K562 (cell line): ENCODE results near the gene ZNF451. TPM values are rescaled to one million over a fixed set of nuclear protein-coding genes. Genes with fewer than 3 reads are reported as not detected.

Experiments used
- ARID1B ChIP-seq: fragments of 450-650 bp; IDR thresholded peaks from 2 replicates; pipeline ENCODE4 v1.6.1; 2016; ENCODE audit warnings: antibody characterized with exemption, mild to moderate bottlenecking, inconsistent platforms
- CBX1 ChIP-seq: sonication (generic); IDR thresholded peaks from 2 replicates; pipeline ENCODE4 v1.6.1; 2016; ENCODE audit warnings: antibody characterized with exemption, low read depth, mild to moderate bottlenecking
- CBX2 ChIP-seq: fragments of 200-600 bp; sonication (generic); IDR thresholded peaks from one replicate; pipeline ENCODE4 v1.6.1; 2012; ENCODE audit warnings: mild to moderate bottlenecking, low read length, inconsistent platforms; ENCODE audit not compliant: insufficient read depth, poor library complexity, severe bottlenecking
- RBM15 ChIP-seq: fragments of 200-400 bp; formaldehyde crosslinking; IDR thresholded peaks from 2 replicates; pipeline ENCODE4 v1.6.1; 2018; ENCODE audit warnings: mild to moderate bottlenecking, low read length, moderate library complexity; ENCODE audit not compliant: insufficient read depth
- RBM34 ChIP-seq: fragments of 200-400 bp; formaldehyde crosslinking; IDR thresholded peaks from 2 replicates; pipeline ENCODE4 v1.6.1; 2018; ENCODE audit warnings: low read length, borderline replicate concordance; ENCODE audit not compliant: insufficient read depth
- SUPT5H ChIP-seq: fragments of 450-650 bp; IDR thresholded peaks from 2 replicates; pipeline ENCODE4 v1.6.1; 2016
- TCF3 ChIP-seq: sonication (generic); formaldehyde crosslinking; IDR thresholded peaks from 2 replicates; pipeline ENCODE4 v1.4.0; 2020; ENCODE audit warnings: mild to moderate bottlenecking, missing genetic modification reagents
- ZNF785 ChIP-seq: fragments of 250-450 bp; sonication (Bioruptor Pico); IDR thresholded peaks from 2 replicates; pipeline ENCODE4 v1.4.0; 2020; ENCODE audit warnings: mild to moderate bottlenecking
- polyA plus RNA-seq, 8 experiments: library from polyadenylated mRNA; depleted of rRNA in 4 of 8; stranded (reverse) in 5 of 8; unstranded in 3 of 8; fragments of >200 nt; fragmentation: Nextera tagmentation in 2 of 8; fragmentation: Illumina TruSeq in 1 of 8; extraction: Ambion mirVana in 2 of 8; extraction: Trizol in 1 of 8; gene quantifications; 2 replicates each; pipeline versions ENCODE4 v1.2.1 to v1.2.3, GENCODE V29; 2011 to 2014; ENCODE audit warnings: inconsistent platforms in 1 of 8, missing spikeins in 1 of 8
- total RNA-seq, 7 experiments: library from RNA; depleted of rRNA in 6 of 7; stranded (reverse); fragments of >200 nt in 6 of 7; fragmentation: Illumina TruSeq in 2 of 7; extraction: Trizol in 2 of 7; gene quantifications; 2 replicates each; pipeline versions ENCODE4 v1.2.1 to v1.2.3, GENCODE V29; 2011 to 2021; ENCODE audit warnings: low replicate concordance in 1 of 7
- TF ChIP-seq, protein P1 (sequence below): fragments of 250-450 bp; sonication (Bioruptor Pico); IDR thresholded peaks from 2 replicates; pipeline ENCODE4 v1.5.0; 2021; ENCODE audit warnings: mild to moderate bottlenecking, moderate library complexity
- TF ChIP-seq, protein P2 (sequence below), 2 experiments: fragments of 450-650 bp in 1 of 2; sonication (generic) in 1 of 2; formaldehyde crosslinking; conservative IDR thresholded peaks; 2 replicates each; pipeline versions ENCODE4 v1.4.0 to v1.8.1; 2020 to 2022; ENCODE audit warnings: mild to moderate bottlenecking in 1 of 2, missing genetic modification reagents in 1 of 2
- TF ChIP-seq, protein P3 (sequence below): sonication (generic); formaldehyde crosslinking; IDR thresholded peaks from 2 replicates; pipeline ENCODE4 v1.8.0; 2022; ENCODE audit warnings: mild to moderate bottlenecking, low read depth, missing genetic modification reagents
- TF ChIP-seq, protein P4 (sequence below), 2 experiments: fragments of 450-650 bp; IDR thresholded peaks; 2 replicates each; pipeline ENCODE4 v1.6.1; 2016; ENCODE audit warnings: mild to moderate bottlenecking in 2 of 2, borderline replicate concordance in 1 of 2, low read depth in 1 of 2, moderate library complexity in 1 of 2

ZNF451 gene
- total and polyA plus RNA-seq, 9 of the 15 experiments (the other 6 are each of a cell fraction or from before 2014, with no cell fraction given), result 16.1 to 74.3 (median 38.3) TPM

DNA sequence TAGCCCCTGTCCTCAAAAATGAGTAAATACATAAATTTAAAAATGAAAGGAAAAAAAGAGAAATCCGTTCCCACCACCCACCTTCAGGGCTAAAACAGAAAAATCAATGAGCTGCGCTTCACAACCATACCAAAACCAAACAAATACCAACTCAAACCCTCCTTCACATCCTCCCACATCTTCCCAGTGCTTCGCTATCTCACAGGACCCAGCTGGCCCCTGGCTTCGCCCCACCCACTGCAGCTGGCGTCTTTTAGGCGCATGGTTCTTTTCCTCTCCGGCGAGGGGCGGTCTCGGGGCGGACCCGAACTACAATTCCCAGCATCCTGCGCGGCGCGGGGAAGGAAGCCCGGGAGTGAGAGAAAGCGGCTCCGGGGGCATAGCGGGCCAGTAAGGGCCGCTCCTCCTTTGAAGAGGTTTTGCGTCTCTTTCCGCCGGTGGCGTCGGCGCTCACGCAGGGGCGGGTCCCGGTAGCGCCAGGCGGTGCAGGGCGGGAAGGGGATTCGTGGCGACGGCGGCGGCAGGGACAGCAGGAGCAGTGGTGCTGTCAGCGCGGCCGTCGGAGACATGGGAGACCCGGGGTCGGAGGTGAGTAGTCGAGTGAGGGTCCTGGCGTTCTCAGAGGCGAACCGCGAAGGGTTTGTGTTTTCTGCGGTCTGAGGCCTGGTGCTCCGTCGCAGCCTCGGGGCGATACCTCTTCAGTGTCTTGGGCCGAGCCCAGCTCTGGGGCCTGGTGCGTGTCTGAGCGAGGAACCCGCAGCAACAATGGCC lies at the start of gene ZNF451 (continued):
- TF ChIP-seq, protein P1, sequence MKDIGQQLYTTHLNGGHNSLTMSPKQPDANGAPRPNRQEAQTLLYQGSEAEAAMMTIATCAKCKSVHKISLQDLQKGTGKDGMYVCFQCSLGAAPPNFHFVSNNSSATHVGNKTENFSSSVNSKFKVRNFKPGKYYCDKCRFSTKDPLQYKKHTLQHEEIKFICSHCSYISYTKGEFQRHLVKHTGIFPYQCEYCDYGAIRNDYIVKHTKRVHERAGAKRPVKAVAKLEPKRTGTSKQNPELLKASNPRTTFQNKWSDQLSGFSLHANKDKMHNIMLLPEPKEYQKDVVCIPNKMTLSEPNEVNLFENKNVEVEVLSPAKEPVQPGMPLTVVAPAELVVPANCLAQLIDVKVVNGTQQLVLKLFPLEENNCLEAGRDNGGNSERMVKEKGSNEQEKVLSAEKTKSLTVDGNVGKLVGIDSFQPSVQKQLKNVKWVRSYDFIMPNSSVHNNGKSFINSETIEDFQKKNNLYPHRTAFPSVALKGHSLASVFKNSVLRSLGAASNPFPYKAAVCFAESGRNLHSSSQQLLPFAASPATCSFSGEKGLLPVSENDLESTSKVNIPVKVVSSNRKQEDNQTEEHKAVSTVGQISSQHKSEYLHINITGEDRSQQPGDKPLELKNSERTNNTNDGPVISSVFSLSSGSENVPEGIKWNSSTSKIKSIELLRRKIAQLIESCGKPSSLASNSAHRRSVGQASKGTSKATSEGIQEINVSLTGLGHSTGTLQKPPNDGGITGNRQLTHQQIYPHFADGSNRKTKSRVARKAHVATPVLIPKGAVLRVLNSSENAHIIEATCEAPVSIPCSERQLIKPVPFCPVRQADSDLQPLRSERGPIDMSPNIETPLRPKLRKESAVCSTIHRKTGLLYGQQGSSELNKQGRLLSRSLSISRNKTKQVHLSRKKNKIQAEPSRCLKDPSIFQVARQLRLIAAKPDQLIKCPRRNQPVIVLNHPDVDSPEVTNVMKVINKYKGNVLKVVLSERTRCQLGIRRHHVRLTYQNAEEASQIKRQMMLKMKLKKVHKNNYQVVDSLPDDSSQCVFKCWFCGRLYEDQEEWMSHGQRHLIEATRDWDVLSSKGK (CRISPR knock-in tag), result no peak
- no peak for TF ChIP-seq RBM15
- TF ChIP-seq, protein P2, sequence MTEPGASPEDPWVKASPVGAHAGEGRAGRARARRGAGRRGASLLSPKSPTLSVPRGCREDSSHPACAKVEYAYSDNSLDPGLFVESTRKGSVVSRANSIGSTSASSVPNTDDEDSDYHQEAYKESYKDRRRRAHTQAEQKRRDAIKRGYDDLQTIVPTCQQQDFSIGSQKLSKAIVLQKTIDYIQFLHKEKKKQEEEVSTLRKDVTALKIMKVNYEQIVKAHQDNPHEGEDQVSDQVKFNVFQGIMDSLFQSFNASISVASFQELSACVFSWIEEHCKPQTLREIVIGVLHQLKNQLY (CRISPR knock-in tag; conservative IDR thresholded peaks at IDR 0.05), result no peak
- peak; percentile 96 for TF ChIP-seq ARID1B
- peak; percentile 91 for TF ChIP-seq SUPT5H
- TF ChIP-seq, protein P3, sequence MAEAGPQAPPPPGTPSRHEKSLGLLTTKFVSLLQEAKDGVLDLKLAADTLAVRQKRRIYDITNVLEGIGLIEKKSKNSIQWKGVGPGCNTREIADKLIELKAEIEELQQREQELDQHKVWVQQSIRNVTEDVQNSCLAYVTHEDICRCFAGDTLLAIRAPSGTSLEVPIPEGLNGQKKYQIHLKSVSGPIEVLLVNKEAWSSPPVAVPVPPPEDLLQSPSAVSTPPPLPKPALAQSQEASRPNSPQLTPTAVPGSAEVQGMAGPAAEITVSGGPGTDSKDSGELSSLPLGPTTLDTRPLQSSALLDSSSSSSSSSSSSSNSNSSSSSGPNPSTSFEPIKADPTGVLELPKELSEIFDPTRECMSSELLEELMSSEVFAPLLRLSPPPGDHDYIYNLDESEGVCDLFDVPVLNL (CRISPR knock-in tag), result peak; percentile 81; the same call in 1 of the 2 replicates
- TF ChIP-seq, protein P4, sequence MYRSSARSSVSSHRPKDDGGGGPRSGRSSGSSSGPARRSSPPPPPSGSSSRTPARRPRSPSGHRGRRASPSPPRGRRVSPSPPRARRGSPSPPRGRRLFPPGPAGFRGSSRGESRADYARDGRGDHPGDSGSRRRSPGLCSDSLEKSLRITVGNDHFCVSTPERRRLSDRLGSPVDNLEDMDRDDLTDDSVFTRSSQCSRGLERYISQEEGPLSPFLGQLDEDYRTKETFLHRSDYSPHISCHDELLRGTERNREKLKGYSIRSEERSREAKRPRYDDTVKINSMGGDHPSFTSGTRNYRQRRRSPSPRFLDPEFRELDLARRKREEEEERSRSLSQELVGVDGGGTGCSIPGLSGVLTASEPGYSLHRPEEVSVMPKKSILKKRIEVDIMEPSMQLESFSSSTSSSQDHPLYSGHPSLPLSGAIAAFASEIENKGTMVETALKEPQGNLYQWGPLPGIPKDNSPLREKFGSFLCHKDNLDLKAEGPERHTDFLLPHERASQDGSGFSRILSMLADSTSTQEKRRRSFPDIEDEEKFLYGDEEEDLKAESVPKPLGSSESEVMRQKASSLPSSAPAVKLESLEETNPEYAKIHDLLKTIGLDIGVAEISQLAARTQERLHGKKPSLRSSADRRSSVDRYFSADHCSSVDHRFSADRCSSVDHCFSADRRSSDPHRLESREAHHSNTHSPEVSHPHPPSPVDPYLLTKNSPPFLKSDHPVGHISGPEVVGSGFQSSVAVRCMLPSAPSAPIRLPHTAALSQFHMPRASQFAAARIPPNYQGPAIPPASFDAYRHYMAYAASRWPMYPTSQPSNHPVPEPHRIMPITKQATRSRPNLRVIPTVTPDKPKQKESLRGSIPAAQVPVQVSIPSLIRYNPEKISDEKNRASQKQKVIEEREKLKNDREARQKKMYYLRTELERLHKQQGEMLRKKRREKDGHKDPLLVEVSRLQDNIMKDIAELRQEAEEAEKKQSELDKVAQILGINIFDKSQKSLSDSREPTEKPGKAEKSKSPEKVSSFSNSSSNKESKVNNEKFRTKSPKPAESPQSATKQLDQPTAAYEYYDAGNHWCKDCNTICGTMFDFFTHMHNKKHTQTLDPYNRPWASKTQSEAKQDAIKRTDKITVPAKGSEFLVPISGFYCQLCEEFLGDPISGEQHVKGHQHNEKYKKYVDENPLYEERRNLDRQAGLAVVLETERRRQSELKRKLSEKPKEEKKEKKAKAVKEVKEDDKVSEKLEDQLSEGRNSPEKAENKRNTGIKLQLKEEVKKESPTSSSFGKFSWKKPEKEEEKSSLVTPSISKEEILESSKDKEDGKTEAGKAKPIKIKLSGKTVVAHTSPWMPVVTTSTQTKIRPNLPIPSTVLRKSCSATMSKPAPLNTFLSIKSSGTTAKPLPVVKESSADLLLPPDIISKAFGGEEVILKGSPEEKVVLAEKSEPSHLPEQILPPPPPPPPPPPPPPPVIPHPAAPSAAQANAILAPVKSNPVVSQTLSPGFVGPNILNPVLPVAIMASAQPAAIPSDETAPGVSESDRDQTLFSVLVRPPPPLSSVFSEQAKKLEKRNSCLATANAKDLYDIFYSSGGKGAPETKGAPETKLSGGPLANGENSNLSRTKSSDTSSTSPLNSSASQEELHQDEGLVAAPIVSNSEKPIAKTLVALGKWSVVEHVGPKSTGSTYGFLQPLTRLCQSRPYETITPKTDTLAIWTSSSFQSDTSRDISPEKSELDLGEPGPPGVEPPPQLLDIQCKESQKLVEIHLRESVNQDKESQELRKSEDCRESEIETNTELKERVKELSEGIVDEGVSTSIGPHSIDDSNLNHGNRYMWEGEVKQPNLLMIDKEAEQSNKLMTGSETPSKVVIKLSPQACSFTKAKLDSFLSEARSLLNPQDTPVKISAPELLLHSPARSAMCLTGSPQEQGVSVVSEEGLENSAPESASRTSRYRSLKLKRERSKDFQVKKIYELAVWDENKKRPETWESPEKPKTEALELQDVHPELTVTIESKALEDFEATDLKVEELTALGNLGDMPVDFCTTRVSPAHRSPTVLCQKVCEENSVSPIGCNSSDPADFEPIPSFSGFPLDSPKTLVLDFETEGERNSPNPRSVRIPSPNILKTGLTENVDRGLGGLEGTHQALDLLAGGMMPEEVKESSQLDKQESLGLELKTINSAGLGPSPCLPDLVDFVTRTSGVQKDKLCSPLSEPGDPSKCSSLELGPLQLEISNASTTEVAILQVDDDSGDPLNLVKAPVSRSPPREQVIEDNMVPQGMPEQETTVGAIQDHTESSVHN (IDR thresholded peaks at IDR 0.05; ENCODE audit: borderline replicate concordance in 1 of 2, low read depth in 1 of 2), result peak in 1 of 2 experiments; percentile 77; a peak in 2 of 4 replicates
- no peak for TF ChIP-seq ZNF785
- TF ChIP-seq CBX1, result 0 out of 2 replicates have a peak, but pooled peaks have one; percentile 40
- TF ChIP-seq TCF3 (CRISPR knock-in tag), result peak; percentile 96
- no peak for TF ChIP-seq RBM34
- TF ChIP-seq CBX2, result no peak
